Neuronal stem cell (in vitro differentiated cells): ENCODE measurements around the gene PATJ.

ENCODE experiments used
- DNase-seq: peaks from one replicate; pipeline ENCODE4 v3.0.0-alpha.2; 2013; ENCODE audit warnings: low spot score
- H2AFZ ChIP-seq: one replicate; pipeline ENCODE4 v1.6.1; 2013; ENCODE audit warnings: mild to moderate bottlenecking, low read length, inconsistent platforms
- H2AK5ac ChIP-seq: 2 replicates; pipeline ENCODE4 v1.6.1; 2013; ENCODE audit warnings: low read depth, mild to moderate bottlenecking, inconsistent platforms, low read length, moderate library complexity, mixed read lengths
- H2BK120ac ChIP-seq: 2 replicates; pipeline ENCODE4 v1.6.1; 2013; ENCODE audit warnings: low read depth, mild to moderate bottlenecking, inconsistent platforms, low read length, moderate library complexity, mixed read lengths
- H2BK12ac ChIP-seq: one replicate; pipeline ENCODE4 v1.6.1; 2013; ENCODE audit warnings: low read length, inconsistent platforms
- H2BK15ac ChIP-seq: 2 replicates; pipeline ENCODE4 v1.6.1; 2013; ENCODE audit warnings: mild to moderate bottlenecking, low read length, inconsistent platforms, mixed read lengths
- H2BK5ac ChIP-seq: one replicate; pipeline ENCODE4 v1.6.1; 2013; ENCODE audit warnings: inconsistent platforms, mild to moderate bottlenecking, low read length, moderate library complexity
- H3K14ac ChIP-seq: one replicate; pipeline ENCODE4 v1.6.1; 2013; ENCODE audit warnings: low read length, inconsistent platforms
- H3K18ac ChIP-seq: 2 replicates; pipeline ENCODE4 v1.6.1; 2013; ENCODE audit warnings: low read length, inconsistent platforms
- H3K23ac ChIP-seq: 2 replicates; pipeline ENCODE4 v1.6.1; 2013; ENCODE audit warnings: low read depth, mild to moderate bottlenecking, mixed read lengths, low read length, inconsistent platforms; ENCODE audit not compliant: poor library complexity
- H3K27ac ChIP-seq: replicated peaks from 3 replicates; pipeline ENCODE4 v1.5.1; 2013; ENCODE audit warnings: low read length, inconsistent platforms
- H3K27me3 ChIP-seq, 3 experiments: 2 replicates each; pipeline ENCODE4 v1.6.1; 2013; ENCODE audit warnings: low read length in 3 of 3, mild to moderate bottlenecking in 2 of 3, inconsistent platforms in 1 of 3, low read depth in 1 of 3, mixed read lengths in 1 of 3, moderate library complexity in 1 of 3; ENCODE audit not compliant: control insufficient read depth in 3 of 3, insufficient read depth in 3 of 3
- H3K36me3 ChIP-seq, 2 donors: replicated peaks in 1 of 2; 2 replicates each; pipeline ENCODE4 v1.6.1; 2013; ENCODE audit warnings: low read length in 2 of 2; ENCODE audit not compliant: control insufficient read depth in 2 of 2, insufficient read depth in 2 of 2
- H3K4ac ChIP-seq: 2 replicates; pipeline ENCODE4 v1.6.1; 2013; ENCODE audit warnings: inconsistent platforms, mild to moderate bottlenecking, low read length, moderate library complexity
- H3K4me1 ChIP-seq, 2 donors: 1 replicate in 1 of 2; 2 replicates in 1 of 2; pipeline ENCODE4 v1.6.1; 2013; ENCODE audit warnings: low read length in 2 of 2, low read depth in 1 of 2; ENCODE audit not compliant: control insufficient read depth in 2 of 2, insufficient read depth in 1 of 2
- H3K4me2 ChIP-seq: one replicate; pipeline ENCODE4 v1.6.1; 2013; ENCODE audit warnings: mild to moderate bottlenecking, low read length, inconsistent platforms; ENCODE audit not compliant: insufficient read depth, poor library complexity, severe bottlenecking
- H3K4me3 ChIP-seq, 2 donors: 2 replicates each; pipeline ENCODE4 v1.5.1; 2013; ENCODE audit warnings: low read length in 2 of 2, mild to moderate bottlenecking in 2 of 2, inconsistent platforms in 1 of 2, moderate library complexity in 1 of 2
- H3K79me1 ChIP-seq: one replicate; pipeline ENCODE4 v1.6.1; 2013; ENCODE audit warnings: low read depth, mild to moderate bottlenecking, inconsistent platforms, low read length, moderate library complexity
- H3K9ac ChIP-seq: one replicate; pipeline ENCODE4 v1.6.1; 2013; ENCODE audit warnings: mild to moderate bottlenecking, low read depth, low read length, inconsistent platforms; ENCODE audit not compliant: poor library complexity
- H3K9me3 ChIP-seq, 2 donors: replicated peaks in 1 of 2; 2 replicates each; pipeline versions ENCODE3 to v1.6.1; 2013; ENCODE audit warnings: low read length in 2 of 2, mild to moderate bottlenecking in 2 of 2, inconsistent platforms in 1 of 2, low read depth in 1 of 2, mixed read lengths in 1 of 2, moderate library complexity in 1 of 2; ENCODE audit not compliant: control insufficient read depth in 2 of 2, insufficient read depth in 1 of 2
- H4K8ac ChIP-seq: one replicate; pipeline ENCODE4 v1.6.1; 2013; ENCODE audit warnings: low read depth, mild to moderate bottlenecking, inconsistent platforms, low read length, moderate library complexity
- H4K91ac ChIP-seq: one replicate; pipeline ENCODE4 v1.6.1; 2013; ENCODE audit warnings: low read length, low read depth, mild to moderate bottlenecking, inconsistent platforms; ENCODE audit not compliant: poor library complexity
- WGBS, 2 donors: extraction: QIAGEN DNeasy Blood & Tissue Kit; methylation state at CpG; one replicate each; pipeline ENCODE4 v1.1.7; 2013; ENCODE audit warnings: missing lambda C conversion rate in 2 of 2, mixed read lengths in 1 of 2; ENCODE audit not compliant: insufficient read length in 2 of 2, insufficient replicate concordance in 1 of 2; ENCODE audit errors: extremely low coverage in 2 of 2; 5-methylcytosine and 5-hydroxymethylcytosine counted together

The PATJ gene

DNA sequence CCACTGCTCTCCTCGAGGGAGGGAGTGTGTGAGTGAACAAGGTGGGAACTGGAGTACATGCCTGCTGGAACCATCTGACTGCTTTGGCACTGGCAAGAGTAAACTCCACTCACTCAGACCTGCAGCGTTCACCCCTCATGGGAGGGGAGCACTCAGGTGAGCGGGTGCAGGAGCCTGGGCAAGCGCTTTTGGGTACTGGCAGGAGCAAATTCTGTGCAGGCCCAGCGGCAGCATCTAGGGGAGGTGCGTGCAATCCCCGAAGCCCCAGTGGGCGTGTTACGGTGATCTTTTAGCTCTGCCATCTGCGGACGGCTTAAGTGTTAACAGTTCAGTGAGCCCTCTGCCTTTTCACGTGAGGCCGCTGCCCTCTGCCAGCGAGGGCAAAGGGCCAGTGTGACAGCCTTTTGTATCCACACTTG is 127.4 kb downstream of the PATJ start:
- H3K4me2 ChIP-seq = no peak overlapping the region
- H3K27me3 ChIP-seq = no peaks in the 10 kb centered on the region
- no peak overlapping the region for H2BK12ac ChIP-seq
- H2AFZ ChIP-seq = no peak overlapping the region
- H2AK5ac ChIP-seq = no peak overlapping the region
- H3K79me1 ChIP-seq = no peaks in the 10 kb centered on the region
- H3K4me1 ChIP-seq = peaks cover 0 to 2% of the 10 kb centered on the region in 2 donors
- no peaks in the 10 kb centered on the region for H3K9me3 ChIP-seq
- H3K14ac ChIP-seq = no peak overlapping the region
- no peak overlapping the region for H3K4me3 ChIP-seq
- no peak overlapping the region for H2BK5ac ChIP-seq
- no peak for DNase-seq
- H4K91ac ChIP-seq = no peak overlapping the region
- no peak overlapping the region for H3K18ac ChIP-seq
- no peak overlapping the region for H3K4ac ChIP-seq
- H3K9ac ChIP-seq = no peak overlapping the region
- no peak overlapping the region for H2BK15ac ChIP-seq
- H4K8ac ChIP-seq = no peak overlapping the region
- H3K27ac ChIP-seq = no peak overlapping the region
- no CpG with 5 or more reads among the region's 14 CpGs for WGBS, 2 donors
- no peak overlapping the region for H3K23ac ChIP-seq
- no peak overlapping the region for H2BK120ac ChIP-seq
- no peaks in the 10 kb centered on the region for H3K36me3 ChIP-seq

DNA sequence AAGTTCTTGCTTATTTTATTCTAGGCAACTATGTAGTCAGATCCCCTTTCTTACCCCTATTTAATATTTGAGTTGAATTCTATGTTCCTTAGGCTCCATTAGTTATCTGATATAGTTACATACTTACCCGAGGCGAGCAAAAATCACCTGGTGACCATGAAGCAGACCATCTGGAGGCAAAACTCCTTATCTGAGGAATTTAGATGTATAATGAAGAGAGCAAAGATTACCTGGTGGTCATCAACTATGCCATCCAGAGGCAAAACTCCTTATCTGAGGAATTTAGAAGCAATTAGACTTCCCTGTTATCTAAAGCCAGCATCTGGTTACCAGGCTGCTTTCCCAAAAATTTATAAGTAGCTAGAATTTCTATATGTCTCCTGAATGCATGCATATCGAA is 129.9 kb downstream of the PATJ start:
- Histone ChIP-seq H4K91ac (no peak overlapping the region), H2BK5ac (no peak overlapping the region)

DNA sequence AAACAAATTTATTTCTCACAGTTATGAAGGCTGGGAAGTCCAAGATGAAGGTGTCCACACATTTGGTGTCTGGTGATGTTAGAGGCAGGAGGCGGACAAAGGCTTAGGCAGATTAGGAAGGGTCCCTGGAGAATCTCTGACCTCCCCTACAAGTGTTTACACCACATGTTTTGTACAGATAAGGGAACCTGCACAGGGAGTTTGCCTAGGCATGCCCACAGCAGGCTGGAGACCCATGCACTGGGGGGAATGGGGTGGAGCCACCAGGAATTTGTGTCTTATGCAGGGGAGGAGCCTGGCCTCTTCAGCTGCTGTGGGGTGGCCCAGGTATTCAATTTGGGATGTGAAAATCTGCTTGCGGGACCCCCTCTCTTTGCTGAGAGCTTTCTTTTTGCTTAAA is 131.3 kb downstream of the PATJ start:
- Histone ChIP-seq H2BK120ac (no peak overlapping the region), H3K79me1 (no peaks in the 10 kb centered on the region), H2BK5ac (no peak overlapping the region), H3K4ac (no peak overlapping the region), H3K14ac (no peak overlapping the region), H3K23ac (no peak overlapping the region), H2BK12ac (no peak overlapping the region), H3K4me2 (no peak overlapping the region), H3K4me3 (no peak overlapping the region), H4K8ac (no peak overlapping the region), H3K4me1 (peaks cover 0 to 2% of the 10 kb centered on the region in 2 donors), H3K9me3 (no peaks in the 10 kb centered on the region), H2BK15ac (no peak overlapping the region), H3K27me3 (no peaks in the 10 kb centered on the region), H2AFZ (no peak overlapping the region), H3K18ac (peak overlapping the region; percentile 38), H2AK5ac (no peak overlapping the region), H3K9ac (no peak overlapping the region), H3K36me3 (no peaks in the 10 kb centered on the region), H3K27ac (no peak overlapping the region), H4K91ac (no peak overlapping the region)
- no CpG with 5 or more reads among the region's 2 CpGs for WGBS, 2 donors
- DNase-seq = no peak

More for the DNA sequence above, 129.9 kb downstream of the PATJ start:
- Histone ChIP-seq H3K23ac (no peak overlapping the region), H3K4ac (no peak overlapping the region), H2BK120ac (no peak overlapping the region), H3K4me3 (no peak overlapping the region), H2BK12ac (no peak overlapping the region), H3K27me3 (no peaks in the 10 kb centered on the region), H3K4me1 (peaks cover 0 to 2% of the 10 kb centered on the region in 2 donors), H3K18ac (no peak overlapping the region), H2BK15ac (no peak overlapping the region), H3K36me3 (no peaks in the 10 kb centered on the region), H3K9me3 (no peaks in the 10 kb centered on the region), H3K27ac (no peak overlapping the region), H2AK5ac (no peak overlapping the region), H4K8ac (no peak overlapping the region), H3K9ac (no peak overlapping the region), H3K79me1 (no peaks in the 10 kb centered on the region), H3K4me2 (no peak overlapping the region), H3K14ac (no peak overlapping the region), H2AFZ (no peak overlapping the region)
- WGBS, 2 donors = no CpG with 5 or more reads among the region's 3 CpGs
- DNase-seq = no peak

DNA sequence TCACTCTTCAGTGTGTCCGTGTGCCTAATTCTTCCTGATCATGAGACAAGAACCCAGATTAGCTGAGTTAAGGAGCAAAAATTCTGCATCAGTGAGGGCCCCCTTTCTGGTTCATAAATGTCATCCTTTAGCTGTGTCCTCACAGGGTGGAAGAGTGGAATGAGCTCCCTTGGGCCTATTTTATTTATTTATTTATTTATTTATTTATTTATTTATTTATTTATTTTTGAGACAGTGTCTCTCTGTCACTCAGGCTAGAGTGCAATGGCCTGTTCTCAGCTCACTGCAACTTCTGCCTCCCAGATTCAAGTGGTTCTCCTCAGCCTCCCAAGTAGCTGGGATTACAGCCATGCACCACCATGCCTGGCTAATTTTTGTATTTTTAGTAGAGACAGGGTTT is 131.7 kb downstream of the PATJ start:
- no peaks in the 10 kb centered on the region for H3K9me3 ChIP-seq
- H3K79me1 ChIP-seq = no peaks in the 10 kb centered on the region
- H2BK15ac ChIP-seq = no peak overlapping the region
- no peak overlapping the region for H3K4me2 ChIP-seq
- no peak overlapping the region for H2BK12ac ChIP-seq
- no CpG with 5 or more reads among the region's 1 CpG for WGBS, 2 donors
- no peak overlapping the region for H4K91ac ChIP-seq
- no peak overlapping the region for H3K4ac ChIP-seq
- no peak overlapping the region for H2BK120ac ChIP-seq
- no peak overlapping the region for H3K4me3 ChIP-seq
- H3K23ac ChIP-seq = no peak overlapping the region
- no peak for DNase-seq
- H4K8ac ChIP-seq = no peak overlapping the region
- H3K9ac ChIP-seq = no peak overlapping the region
- H3K18ac ChIP-seq = no peak overlapping the region
- no peak overlapping the region for H2AK5ac ChIP-seq
- no peak overlapping the region for H3K14ac ChIP-seq
- H3K4me1 ChIP-seq = peaks cover 0 to 2% of the 10 kb centered on the region in 2 donors
- H2AFZ ChIP-seq = no peak overlapping the region
- no peak overlapping the region for H3K27ac ChIP-seq
- no peaks in the 10 kb centered on the region for H3K36me3 ChIP-seq
- no peak overlapping the region for H2BK5ac ChIP-seq
- H3K27me3 ChIP-seq = no peaks in the 10 kb centered on the region
